Activated CD4-positive, alpha-beta T cell treated with anti-CD3 and anti-CD28 coated beads for 24 hours (primary cell): ENCODE measurements around the gene EFL1.
A peak's percentile ranks its signal among the peaks of the same experiment; 100 is the strongest.

Experiments
- DNase-seq, 2 donors: peaks; one replicate each; pipeline ENCODE4 v3.0.0-alpha.2; 2020; ENCODE audit warnings: low read depth in 2 of 2

Gene EFL1

GRCh38 chr15:82124331-82125263, 137.9 kb downstream of the EFL1 start:
- no peak for DNase-seq

DNA sequence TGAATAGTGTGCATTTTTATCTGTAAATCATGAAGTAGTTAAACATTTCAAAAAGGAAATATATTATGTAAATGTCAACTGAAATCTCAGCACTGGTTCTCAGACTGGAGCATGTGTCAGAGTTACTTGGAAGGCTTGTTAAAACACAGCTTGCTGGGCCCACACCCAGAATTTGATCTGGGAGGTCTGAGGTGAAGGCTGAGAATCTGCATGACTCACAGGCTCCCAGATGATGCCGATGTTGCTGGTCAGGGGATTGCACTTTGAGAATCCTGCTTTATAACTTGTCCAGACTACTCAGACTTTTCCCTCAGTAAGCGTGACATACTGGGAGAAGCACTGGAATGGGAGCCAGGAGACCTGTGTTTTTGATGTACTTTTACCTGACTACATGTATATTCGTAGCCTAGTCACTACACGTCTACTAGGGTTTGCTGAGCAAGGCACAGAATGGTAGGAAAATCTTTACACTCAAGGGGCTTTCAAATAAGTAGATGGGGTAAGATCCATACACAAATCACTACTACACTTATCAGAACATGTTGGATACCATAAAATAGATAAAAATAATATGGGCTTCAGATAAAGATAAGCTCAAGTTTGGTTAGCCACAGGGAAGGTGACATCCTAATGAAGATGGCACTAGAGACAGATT, 139.7 kb downstream of the EFL1 start:
- no peak for DNase-seq

- DNase-seq, result no peak
Measured at GRCh38 chr15:82118040-82118439, 144.5 kb downstream of the EFL1 start.

DNA sequence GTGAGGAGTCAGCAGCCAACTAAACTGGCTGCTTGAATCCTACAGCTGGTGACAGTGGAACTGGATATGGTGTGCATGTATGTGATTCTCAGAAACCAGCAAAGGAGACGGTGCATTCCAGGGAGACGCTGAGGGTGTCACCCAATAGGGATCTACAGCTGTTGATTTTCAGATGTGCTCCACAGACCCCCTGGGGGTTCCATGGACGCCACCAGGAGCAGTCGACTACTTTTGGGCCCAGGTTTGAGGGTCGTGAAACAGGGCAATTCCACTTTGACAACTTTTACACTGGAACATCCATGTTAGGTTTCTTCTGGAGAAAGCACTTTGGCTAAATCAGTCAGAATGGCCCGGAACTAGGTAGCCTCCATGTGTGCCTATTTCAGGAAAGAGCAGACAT, 145.2 kb downstream of the EFL1 start:
- no peak for DNase-seq

DNA sequence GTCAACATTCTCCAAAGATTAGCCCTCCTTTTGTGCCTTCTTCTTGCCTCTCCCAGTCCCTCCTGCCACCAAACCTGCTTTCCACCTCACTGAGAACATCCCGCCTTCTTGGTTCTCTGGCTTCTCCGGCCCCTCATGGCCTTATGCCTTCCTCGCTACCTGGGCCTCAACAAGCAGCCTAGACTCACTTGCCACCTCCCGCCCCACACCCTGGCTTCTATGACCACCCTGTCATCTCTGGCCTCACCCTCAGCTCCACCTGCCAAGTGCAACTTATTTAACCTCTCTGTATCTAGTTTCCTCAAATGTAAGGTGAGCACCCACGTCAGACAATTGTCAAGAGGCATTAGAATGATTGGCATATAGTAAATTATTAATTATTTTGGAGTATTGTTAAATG, 147.9 kb downstream of the EFL1 start:
- DNase-seq, result no peak

GRCh38 chr15:82113106-82113715, 149.3 kb downstream of the EFL1 start:
- no peak for DNase-seq

DNA sequence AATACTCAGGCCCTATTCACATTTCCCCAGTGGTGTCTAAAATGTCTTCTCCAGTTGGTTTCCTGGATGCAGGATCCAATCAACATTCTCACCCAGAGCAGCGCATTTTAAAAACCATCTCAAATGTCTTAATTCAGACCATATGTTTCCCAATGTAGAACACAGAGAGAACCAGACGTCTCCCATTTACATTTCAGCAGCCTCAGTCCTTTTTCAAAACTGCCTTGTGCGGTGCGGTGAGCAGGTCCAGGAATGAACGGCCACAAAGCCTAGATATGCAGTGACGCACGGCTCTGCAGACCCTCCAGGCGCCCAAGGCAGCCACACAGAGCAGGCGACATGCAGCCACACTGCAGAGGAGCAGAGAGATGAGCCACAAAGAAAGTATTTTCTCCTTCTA, 150.6 kb downstream of the EFL1 start:
- DNase-seq, result no peak

GRCh38 chr15:82110144-82110543, 152.4 kb downstream of the EFL1 start:
- no peak for DNase-seq

GRCh38 chr15:82108489-82109078, 153.9 kb downstream of the EFL1 start:
- peak; percentile 59 to 66 for DNase-seq

DNA sequence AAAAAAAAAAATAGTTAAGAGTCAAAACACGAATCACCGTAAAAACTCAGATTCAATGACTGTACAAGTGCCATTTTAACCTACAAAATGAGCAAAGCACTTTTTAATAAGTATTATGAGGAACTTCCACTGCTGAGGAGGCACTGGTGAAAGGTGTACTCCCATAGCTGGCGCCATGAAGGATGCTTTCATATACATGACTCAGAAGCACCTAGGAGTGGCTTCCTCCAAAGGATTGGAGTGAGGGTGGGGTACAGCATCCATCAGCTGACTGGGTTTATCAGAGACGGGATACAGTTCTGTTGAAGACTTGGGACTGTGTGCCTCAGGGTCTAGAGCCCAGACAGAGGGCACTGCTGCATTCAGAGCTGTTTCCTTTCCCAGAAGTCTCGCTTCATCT, 155.9 kb downstream of the EFL1 start:
- DNase-seq, result no peak

DNA sequence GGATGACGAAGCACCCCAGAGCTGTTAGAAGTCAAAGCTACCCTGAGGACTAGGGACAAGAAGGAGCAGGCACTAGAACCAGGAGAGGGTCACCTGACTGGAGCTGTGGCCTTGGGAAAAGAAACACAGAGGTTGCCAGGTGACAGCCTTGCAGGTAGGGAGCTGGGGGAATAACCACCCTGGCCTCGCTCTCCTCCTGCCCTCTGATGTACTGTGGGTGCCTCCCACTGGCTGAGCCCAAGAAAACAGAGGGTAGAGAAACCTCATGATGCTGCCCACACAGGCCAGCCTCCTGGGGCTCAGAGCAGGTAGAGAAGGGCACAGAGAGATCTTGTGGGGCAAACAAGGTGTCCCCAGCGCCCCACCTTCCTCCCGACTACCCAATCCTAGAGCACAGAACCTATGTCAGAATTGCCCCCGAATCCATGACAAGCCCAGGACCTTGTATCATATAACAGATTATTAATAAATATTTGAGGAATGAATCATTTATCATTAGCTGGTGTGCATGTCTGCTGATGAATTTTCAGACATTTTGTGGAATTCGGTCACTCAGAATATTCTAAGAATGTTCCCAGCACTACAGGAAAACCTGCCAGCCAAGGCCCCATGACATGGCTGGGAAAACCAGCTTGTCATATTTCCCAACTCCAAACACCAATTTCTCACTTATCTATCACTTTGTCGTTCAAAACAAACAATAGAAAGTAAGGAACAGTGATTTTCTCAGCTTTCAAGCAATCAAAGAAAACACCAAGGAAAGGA, 156.9 kb downstream of the EFL1 start:
- no peak for DNase-seq

GRCh38 chr15:82103468-82103867, 159.1 kb downstream of the EFL1 start:
- DNase-seq, result no peak

- DNase-seq, result no peak
Measured at GRCh38 chr15:82100111-82100929, 162.2 kb downstream of the EFL1 start.

DNA sequence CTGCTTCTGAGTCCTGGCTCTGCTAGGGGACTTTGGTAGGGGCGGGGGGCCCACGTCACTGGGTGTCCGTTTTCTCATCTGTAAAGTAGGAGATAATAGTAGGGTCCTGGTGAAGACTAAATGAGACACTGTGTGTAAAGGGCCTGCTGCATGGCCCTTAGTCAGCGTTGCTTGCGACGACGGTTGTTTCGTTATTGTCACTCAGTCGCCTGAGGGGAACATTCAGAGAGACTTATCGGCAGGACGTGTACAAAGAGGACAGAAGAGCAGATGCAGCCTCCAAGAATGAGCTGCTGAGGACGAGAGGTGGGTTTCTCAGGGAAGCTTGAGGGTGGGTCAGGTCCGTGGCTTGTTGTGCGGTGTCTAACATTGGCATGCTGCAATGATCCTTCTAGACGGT, 163.9 kb downstream of the EFL1 start:
- DNase-seq, result no peak

- DNase-seq, result no peak
Measured at GRCh38 chr15:82095803-82096202, 166.7 kb downstream of the EFL1 start.

DNA sequence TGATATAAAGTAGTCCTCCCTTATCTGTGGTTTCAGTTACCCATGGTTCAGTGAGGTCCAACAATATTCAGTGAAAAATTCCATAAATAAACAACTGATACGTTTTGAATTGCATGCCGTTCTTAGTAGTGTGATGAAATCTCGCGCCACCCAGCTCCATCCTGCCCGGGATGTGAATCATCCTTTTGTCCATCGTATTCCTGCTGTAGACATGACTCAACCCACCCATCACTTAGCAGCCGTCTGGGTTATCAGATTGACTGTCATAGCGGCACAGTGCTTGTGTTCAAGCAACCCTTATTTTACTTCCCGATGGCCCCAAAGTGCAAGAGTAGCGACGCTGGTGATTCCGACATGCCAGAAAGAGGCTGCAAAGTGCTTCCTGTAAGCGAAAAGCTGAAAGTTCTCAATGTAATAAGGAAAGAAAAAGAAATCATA, 168.7 kb downstream of the EFL1 start:
- DNase-seq, result no peak

DNA sequence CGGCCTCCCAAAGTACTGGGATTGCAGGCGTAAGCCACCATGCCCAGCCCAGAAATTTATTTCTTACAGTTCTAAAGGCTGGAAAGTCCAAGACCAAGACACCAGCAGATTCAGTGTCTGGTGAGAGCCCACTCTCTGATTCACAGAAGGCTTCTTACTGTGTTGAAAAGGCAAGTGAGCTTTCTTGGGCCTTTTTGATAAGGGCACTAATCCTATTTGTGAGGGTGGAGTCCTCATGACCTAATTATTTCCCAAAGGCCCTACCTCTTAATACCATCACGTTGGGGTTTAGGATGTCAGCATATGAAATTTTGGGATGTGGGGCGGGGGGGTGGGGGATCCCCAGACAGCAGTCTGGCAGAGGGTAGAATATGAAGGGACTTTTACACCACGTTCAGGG, 169.2 kb downstream of the EFL1 start:
- no peak for DNase-seq

DNA sequence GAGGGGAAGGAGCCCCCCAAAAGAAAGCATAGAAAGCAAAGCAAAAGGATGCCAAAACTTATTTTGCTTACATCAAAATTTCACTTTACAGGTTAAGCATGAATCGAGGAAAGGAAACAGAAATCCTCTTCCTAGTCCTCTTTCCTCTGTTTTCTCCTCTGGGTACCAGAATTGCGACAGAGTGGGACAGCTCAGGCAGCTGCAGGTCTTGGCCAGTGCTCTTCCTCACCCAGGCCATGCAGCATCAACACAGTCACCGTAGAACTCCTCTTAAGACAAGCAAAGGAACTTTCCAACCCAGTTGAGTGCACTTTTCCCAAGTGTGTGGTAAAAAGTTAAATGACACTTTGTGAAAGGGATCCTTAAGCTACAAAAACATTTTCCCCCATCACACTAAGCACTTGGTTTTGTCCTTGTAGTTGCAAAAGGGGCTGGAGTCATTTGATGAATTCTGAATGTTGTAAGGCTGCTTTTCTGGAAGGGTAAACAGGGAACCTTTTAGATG, 170.8 kb downstream of the EFL1 start:
- no peak for DNase-seq

DNA sequence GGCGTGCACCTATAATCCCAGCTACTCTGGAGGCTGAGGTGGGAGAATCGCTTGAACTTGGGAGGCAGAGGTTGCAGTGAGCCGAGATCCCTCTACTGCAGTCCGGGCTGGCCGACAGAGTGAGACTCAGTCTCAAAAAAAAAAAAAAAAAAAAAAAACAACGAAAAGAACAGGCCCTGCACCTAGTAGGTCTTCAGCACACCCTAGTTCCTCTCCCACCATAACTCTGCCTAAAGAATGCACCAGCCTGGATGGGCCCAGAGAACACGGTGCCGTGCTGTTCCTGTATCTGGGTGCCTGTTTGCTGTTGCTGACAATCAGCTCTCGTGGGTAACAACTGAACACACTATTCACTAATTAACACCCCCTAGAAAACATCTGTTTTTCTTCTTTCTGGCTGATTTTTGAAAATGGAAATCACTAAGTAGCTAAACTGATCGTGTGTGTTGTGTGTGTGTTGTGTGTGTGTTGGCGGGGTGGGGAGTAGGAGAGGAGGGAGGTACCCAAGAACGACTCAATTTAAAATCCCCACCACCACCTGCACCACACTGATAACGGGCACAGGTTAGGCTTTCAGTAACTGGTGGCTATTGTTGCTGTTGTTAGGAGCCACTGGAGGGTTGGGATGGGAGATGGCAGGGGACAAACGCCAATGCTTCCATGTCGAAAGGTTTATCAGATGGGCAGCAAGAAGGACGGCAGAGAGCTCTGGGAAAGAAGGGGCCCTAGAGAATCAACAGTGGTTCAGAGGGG, 176.1 kb downstream of the EFL1 start:
- DNase-seq, result no peak
